D721Med (cell line): ENCODE measurements around the gene NTHL1.

Experiments used
- DNase-seq: peaks from one replicate; pipeline ENCODE4 v3.0.0; 2011; ENCODE audit warnings: low spot score; ENCODE audit not compliant: insufficient read length
- FAIRE-seq: peaks from 2 replicates; lab custom pipeline; 2011; peaks lifted over from hg19 to GRCh38; lab: Jason Lieb, UNC
- TF ChIP-seq, protein P1 (sequence below): IDR thresholded peaks from 2 replicates; pipeline ENCODE4 v1.5.1; 2012; ENCODE audit warnings: mild to moderate bottlenecking, control low read depth; ENCODE audit not compliant: insufficient read depth; ENCODE audit errors: missing control alignments

Gene NTHL1

GRCh38 chr16:2083409-2083808, 35.8 kb upstream of the NTHL1 start:
- FAIRE-seq (no peak), DNase-seq (no peak)
- TF ChIP-seq, protein P1, sequence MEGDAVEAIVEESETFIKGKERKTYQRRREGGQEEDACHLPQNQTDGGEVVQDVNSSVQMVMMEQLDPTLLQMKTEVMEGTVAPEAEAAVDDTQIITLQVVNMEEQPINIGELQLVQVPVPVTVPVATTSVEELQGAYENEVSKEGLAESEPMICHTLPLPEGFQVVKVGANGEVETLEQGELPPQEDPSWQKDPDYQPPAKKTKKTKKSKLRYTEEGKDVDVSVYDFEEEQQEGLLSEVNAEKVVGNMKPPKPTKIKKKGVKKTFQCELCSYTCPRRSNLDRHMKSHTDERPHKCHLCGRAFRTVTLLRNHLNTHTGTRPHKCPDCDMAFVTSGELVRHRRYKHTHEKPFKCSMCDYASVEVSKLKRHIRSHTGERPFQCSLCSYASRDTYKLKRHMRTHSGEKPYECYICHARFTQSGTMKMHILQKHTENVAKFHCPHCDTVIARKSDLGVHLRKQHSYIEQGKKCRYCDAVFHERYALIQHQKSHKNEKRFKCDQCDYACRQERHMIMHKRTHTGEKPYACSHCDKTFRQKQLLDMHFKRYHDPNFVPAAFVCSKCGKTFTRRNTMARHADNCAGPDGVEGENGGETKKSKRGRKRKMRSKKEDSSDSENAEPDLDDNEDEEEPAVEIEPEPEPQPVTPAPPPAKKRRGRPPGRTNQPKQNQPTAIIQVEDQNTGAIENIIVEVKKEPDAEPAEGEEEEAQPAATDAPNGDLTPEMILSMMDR, result no peak

GRCh38 chr16:2082983-2083364, 35.3 kb upstream of the NTHL1 start:
- no peak for FAIRE-seq
- no peak for DNase-seq
- TF ChIP-seq, protein P1, result no peak

DNA sequence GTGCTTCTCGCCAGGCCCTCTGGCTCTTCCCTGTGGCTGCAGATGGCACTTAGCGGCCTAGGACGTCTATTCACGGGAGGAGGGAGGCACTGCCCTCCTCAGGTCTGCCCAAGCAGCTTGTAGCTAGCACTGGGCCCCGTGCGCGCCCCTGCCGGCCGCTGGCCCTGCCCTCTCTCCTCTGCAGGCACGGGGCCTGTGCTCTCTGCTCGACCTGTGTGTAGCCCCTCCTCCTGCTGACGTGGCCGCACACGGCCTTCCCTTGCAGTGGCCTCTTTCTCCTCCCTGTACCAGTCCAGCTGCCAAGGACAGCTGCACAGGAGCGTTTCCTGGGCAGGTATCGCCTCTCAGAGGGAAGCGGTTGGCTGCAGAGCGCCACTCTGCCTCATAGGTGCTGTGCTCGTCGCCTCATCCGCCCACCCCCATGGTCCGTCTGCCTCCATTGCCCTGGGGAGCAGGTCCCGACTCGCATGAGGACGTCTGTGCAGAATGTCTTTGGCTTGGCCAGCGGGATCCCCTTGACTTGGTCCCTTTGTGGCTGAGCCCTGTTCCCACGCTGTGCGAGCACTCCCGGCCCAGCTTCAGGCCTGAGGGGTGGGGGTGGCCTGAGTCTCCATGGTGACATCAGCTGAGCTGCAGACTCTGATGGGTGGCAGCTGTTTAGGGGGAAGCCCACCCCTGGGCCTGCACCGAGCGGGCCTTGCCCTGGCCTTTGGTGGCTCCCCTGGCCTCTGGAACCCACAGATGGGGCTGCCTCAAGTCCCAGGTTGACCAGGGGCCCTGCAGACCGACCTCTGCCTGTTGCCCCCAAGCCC, 34.7 kb upstream of the NTHL1 start:
- no peak for DNase-seq

DNA sequence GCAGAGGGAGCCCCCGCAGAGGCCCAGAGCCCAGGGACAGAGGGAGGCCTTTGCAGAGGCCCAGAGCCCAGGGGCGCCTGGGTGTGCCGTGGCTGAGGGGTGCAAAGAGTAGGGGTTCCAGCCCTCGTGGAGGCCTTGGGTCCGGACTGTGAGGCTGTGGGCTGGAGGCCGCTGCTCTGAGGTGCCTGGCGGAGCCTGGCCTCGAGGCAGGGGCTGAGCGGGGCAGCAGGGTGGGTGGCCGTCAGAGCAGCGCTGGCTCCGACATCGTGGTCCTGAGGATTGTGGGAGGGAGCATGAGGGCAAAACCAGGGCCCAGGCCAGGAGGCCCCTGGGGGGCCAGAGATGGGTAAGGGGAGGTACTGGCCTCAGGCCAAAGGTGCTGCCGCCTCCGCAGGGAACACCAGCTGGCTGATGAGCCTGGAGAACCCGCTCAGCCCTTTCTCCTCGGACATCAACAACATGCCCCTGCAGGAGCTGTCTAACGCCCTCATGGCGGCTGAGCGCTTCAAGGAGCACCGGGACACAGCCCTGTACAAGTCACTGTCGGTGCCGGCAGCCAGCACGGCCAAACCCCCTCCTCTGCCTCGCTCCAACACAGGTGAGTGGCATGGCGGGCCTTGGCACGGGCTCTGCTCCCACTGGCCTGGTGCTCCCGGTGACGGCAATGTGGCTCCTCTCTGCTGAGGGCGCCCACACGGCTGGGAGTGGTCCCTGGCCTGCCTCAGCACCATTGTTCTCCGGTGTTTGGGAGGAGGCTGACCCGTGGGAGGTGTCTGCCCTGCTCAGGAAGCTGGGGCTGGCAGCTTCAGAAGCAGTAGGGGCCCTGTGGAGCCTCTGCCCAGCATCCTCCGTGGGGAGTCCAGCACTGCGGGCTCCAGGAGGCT, 33.8 kb upstream of the NTHL1 start:
- FAIRE-seq, result no peak
- no peak for DNase-seq
- TF ChIP-seq, protein P1, result no peak

More for the DNA sequence above, 34.7 kb upstream of the NTHL1 start:
- FAIRE-seq, result no peak
- TF ChIP-seq, protein P1, result no peak

DNA sequence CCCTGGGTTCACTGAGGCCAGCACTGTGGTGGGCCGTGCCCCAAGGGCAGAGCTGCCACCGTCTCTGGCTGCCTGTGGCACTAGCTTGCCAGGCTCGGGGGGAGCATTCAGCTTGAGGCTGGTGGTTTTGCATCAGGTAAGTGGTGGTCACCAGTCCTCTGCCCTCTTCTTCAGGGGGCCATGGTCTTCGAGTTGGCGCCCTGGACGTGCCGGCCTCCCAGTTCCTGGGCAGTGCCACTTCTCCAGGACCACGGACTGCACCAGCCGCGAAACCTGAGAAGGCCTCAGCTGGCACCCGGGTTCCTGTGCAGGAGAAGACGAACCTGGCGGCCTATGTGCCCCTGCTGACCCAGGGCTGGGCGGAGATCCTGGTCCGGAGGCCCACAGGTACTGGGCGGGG, 32.4 kb upstream of the NTHL1 start:
- TF ChIP-seq, protein P1, result no peak
- no peak for FAIRE-seq
- DNase-seq, result no peak

DNA sequence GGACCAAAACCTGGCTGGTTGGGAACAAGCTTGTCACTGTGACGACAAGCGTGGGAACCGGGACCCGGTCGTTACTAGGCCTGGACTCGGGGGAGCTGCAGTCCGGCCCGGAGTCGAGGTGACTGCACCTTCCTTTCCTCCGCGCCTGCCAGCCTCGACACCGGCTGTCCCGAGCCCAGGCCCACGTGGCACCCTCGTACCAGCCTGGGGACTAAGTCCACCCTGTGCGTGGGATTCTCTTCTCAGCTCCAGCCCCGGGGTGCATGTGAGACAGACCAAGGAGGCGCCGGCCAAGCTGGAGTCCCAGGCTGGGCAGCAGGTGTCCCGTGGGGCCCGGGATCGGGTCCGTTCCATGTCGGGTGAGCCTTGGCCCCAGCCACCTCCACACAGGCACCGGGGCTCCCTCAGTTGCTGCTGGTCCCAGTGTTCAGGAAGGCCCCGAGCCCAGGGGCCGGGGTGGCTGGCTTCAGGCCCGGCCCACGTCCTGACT, 31.7 kb upstream of the NTHL1 start:
- TF ChIP-seq, protein P1, result no peak
- FAIRE-seq (no peak), DNase-seq (no peak)
